IMR-90 (cell line): ENCODE results near the gene GFM1. TPM values are rescaled to one million over a fixed set of nuclear protein-coding genes. Genes with fewer than 3 reads are reported as not detected.

Experiments used
- ATAC-seq: fragments of 200-7000 bp; cut with Tn5 transposase; 2 replicates; pipeline ENCODE4 v1.9.1; 2020; ENCODE audit warnings: low read depth, mild to moderate bottlenecking, moderate library complexity
- BruUV-seq: library from RNA; stranded (reverse); fragments of 400-500 nt; replicated peaks from 2 replicates; lab custom pipeline; 2021; lab: Mats Ljungman, UMichigan
- CTCF ChIA-PET: fragments of 300-600 bp; formaldehyde crosslinking; extraction: SDS; loops from one replicate; lab custom pipeline; 2021; ENCODE audit warnings: antibody characterized with exemption; lab: Yijun Ruan, JAX
- POLR2A ChIA-PET: fragments of 300-600 bp; sonication (Branson Sonifier 250); formaldehyde crosslinking; loops from one replicate; lab custom pipeline; 2022; ENCODE audit warnings: antibody characterized with exemption; ENCODE audit not compliant: unreplicated experiment; lab: Charles Lee
- DNase-seq: peaks from one replicate; pipeline ENCODE4 v3.0.0; 2013
- H2AFZ ChIP-seq: replicated peaks from 2 replicates; pipeline ENCODE3; 2013; ENCODE audit warnings: low read length, mild to moderate bottlenecking; ENCODE audit not compliant: poor library complexity
- H2AK5ac ChIP-seq: 2 replicates; pipeline ENCODE4 v1.6.1; 2013; ENCODE audit warnings: low read depth, low read length, inconsistent platforms
- H2AK9ac ChIP-seq: replicated peaks from 2 replicates; pipeline ENCODE3; 2013; ENCODE audit warnings: mild to moderate bottlenecking, low read depth, low read length, moderate library complexity; ENCODE audit not compliant: poor library complexity
- H2BK120ac ChIP-seq: 2 replicates; pipeline ENCODE4 v1.6.1; 2013; ENCODE audit warnings: low read depth, low read length, inconsistent platforms
- H2BK15ac ChIP-seq: 3 replicates; pipeline ENCODE4 v1.6.1; 2013; ENCODE audit warnings: low read depth, low read length, inconsistent platforms
- H2BK20ac ChIP-seq: 2 replicates; pipeline ENCODE4 v1.6.1; 2013; ENCODE audit warnings: low read depth, mild to moderate bottlenecking, inconsistent platforms, low read length, moderate library complexity
- H2BK5ac ChIP-seq: 2 replicates; pipeline ENCODE4 v1.6.1; 2013; ENCODE audit warnings: mild to moderate bottlenecking, low read depth, low read length, inconsistent platforms; ENCODE audit not compliant: poor library complexity, severe bottlenecking
- H3K14ac ChIP-seq: replicated peaks from 2 replicates; pipeline ENCODE4 v1.6.1; 2013; ENCODE audit warnings: low read depth, low read length, inconsistent platforms
- H3K18ac ChIP-seq: 2 replicates; pipeline ENCODE4 v1.6.1; 2013; ENCODE audit warnings: low read depth, low read length, control low read depth
- H3K23ac ChIP-seq: 2 replicates; pipeline ENCODE4 v1.6.1; 2013; ENCODE audit warnings: low read depth, low read length, inconsistent platforms
- H3K27ac ChIP-seq: 2 replicates; pipeline ENCODE4 v1.5.1; 2013; ENCODE audit warnings: mild to moderate bottlenecking, control low read depth, low read length; ENCODE audit not compliant: insufficient read depth
- H3K27me3 ChIP-seq: 2 replicates; pipeline ENCODE4 v1.6.1; 2013; ENCODE audit warnings: low read length; ENCODE audit not compliant: control insufficient read depth, insufficient read depth
- H3K36me3 ChIP-seq: 2 replicates; pipeline ENCODE4 v1.6.1; 2013; ENCODE audit warnings: low read length, mixed read lengths; ENCODE audit not compliant: control insufficient read depth, insufficient read depth
- H3K4ac ChIP-seq: 2 replicates; pipeline ENCODE4 v1.6.1; 2013; ENCODE audit warnings: low read depth, low read length, inconsistent platforms
- H3K4me1 ChIP-seq: 2 replicates; pipeline ENCODE4 v1.6.1; 2013; ENCODE audit warnings: low read length, mixed read lengths; ENCODE audit not compliant: control insufficient read depth, insufficient read depth
- H3K4me2 ChIP-seq: 2 replicates; pipeline ENCODE4 v1.6.1; 2013; ENCODE audit warnings: low read depth, mild to moderate bottlenecking, control low read depth, low read length, moderate library complexity
- H3K4me3 ChIP-seq: 2 replicates; pipeline ENCODE4 v1.5.1; 2013; ENCODE audit warnings: low read depth, mild to moderate bottlenecking, control low read depth, low read length, moderate library complexity; ENCODE audit not compliant: insufficient read depth
- H3K56ac ChIP-seq: 2 replicates; pipeline ENCODE4 v1.6.1; 2013; ENCODE audit warnings: low read length, inconsistent platforms; ENCODE audit not compliant: insufficient read depth; ENCODE audit errors: extremely low read depth
- H3K79me1 ChIP-seq, 2 experiments: 2 replicates each; pipeline ENCODE4 v1.6.1; 2013; ENCODE audit warnings: low read length in 2 of 2, inconsistent platforms in 1 of 2, low read depth in 1 of 2
- H3K9ac ChIP-seq: 2 replicates; pipeline ENCODE4 v1.6.1; 2013; ENCODE audit warnings: low read depth, low read length, control low read depth
- H3K9me1 ChIP-seq: 2 replicates; pipeline ENCODE4 v1.6.1; 2013; ENCODE audit warnings: low read length, inconsistent platforms; ENCODE audit not compliant: insufficient read depth
- H3K9me3 ChIP-seq: 2 replicates; pipeline ENCODE4 v1.6.1; 2013; ENCODE audit warnings: low read length; ENCODE audit not compliant: control insufficient read depth, insufficient read depth
- H4K20me1 ChIP-seq: 2 replicates; pipeline ENCODE4 v1.6.1; 2013; ENCODE audit warnings: low read length, inconsistent platforms; ENCODE audit not compliant: insufficient read depth
- H4K5ac ChIP-seq: 2 replicates; pipeline ENCODE4 v1.6.1; 2013; ENCODE audit warnings: mild to moderate bottlenecking, low read depth, low read length, control low read depth
- H4K8ac ChIP-seq, 2 experiments: 2 replicates each; pipeline ENCODE4 v1.6.1; 2013; ENCODE audit warnings: low read depth in 2 of 2, low read length in 2 of 2, control low read depth in 1 of 2, inconsistent platforms in 1 of 2
- H4K91ac ChIP-seq: 2 replicates; pipeline ENCODE4 v1.6.1; 2013; ENCODE audit warnings: low read depth, low read length, inconsistent platforms; ENCODE audit not compliant: insufficient read depth
- MAFK ChIP-seq: IDR thresholded peaks from 2 replicates; pipeline ENCODE4 v1.6.1; 2012; ENCODE audit warnings: low read depth, low read length, improper control_type of control experiment
- POLR2A ChIP-seq: IDR thresholded peaks from 2 replicates; pipeline ENCODE4 v1.6.1; 2012; ENCODE audit warnings: mild to moderate bottlenecking, low read depth, low read length
- WGBS, 2 experiments: methylation state at CpG; one replicate each; pipeline versions ENCODE4 v1.1.5 to v1.1.7; 2013; ENCODE audit warnings: missing lambda C conversion rate in 2 of 2; ENCODE audit not compliant: insufficient read length in 1 of 2; ENCODE audit errors: extremely low coverage in 2 of 2; 5-methylcytosine and 5-hydroxymethylcytosine counted together
- dilution Hi-C: fragments of 300-500 bp; cut with HindIII; formaldehyde crosslinking; loops from one replicate; pipeline ENCODE4 v1.14.3; 2018; ENCODE audit warnings: low sequenced_read_pairs; ENCODE audit not compliant: unreplicated experiment
- in situ Hi-C: fragments of 300-500 bp; cut with MboI; formaldehyde crosslinking; loops from 3 replicates; pipeline ENCODE4 v1.14.3; 2019; ENCODE audit warnings: low sequenced_read_pairs, inconsistent platforms, mixed read lengths
- intact Hi-C: fragments of 100-400 bp; cut with micrococcal nuclease; formaldehyde crosslinking; loops from 2 replicates; pipeline ENCODE4 v1.10.0; 2022
- polyA plus RNA-seq, 3 experiments: library from polyadenylated mRNA; depleted of rRNA; stranded (reverse); fragments of >200 nt; gene quantifications; 2 replicates each; pipeline ENCODE4 v1.2.3, GENCODE V29; 2012; ENCODE audit warnings: low replicate concordance in 1 of 3
- total RNA-seq: library from RNA; depleted of rRNA; stranded (reverse); fragments of >200 nt; gene quantifications from 2 replicates; pipeline ENCODE4 v1.2.3, GENCODE V29; 2012

Gene GFM1
- total and polyA plus RNA-seq, 2 of the 4 experiments (the other 2 are of a cell fraction) = 12.4 to 36.0 TPM

DNA sequence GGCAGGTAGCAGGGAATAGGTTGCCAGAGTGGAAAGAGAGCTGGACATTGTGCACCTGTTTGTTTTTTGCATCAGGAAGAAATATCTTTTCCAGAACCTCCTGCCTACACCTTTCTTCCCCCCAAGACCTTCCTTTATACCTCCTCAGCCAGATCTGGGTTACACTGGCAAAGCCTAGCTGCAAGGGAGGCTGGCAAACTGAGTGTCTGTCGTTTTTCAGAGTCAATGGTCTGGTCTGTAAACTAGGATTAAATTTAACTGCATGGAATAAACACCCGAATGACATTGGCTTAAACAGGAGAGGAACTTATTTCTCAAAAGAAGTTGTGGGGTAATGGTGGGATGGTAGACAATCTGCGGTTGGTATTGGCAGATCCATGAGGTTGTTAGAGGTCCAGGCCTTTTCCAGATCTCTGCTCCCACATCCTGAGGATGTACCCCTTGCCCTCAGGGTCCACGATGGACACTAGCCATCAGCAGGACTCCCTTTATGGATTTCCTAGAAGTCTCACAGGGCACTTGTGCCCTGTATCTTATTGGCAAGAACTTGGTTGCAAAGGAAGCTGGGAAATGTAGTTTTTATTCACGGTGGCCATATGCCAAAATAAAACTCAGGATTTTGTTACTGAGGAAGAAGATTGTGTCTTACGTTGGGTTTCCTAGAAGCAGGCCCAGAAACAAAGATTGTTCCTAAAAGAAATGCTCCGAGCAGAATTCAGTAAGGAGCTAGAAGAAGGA is 91.1 kb downstream of the GFM1 start:
- H4K91ac ChIP-seq = no peak overlapping the region
- POLR2A ChIA-PET = no interaction called here
- peaks cover 26% of the 10 kb centered on the region for H3K4me1 ChIP-seq
- intact Hi-C loops (no loop called here), dilution Hi-C loops (no loop called here), in situ Hi-C loops (no loop called here)
- H3K9ac ChIP-seq = no peak overlapping the region
- WGBS, 2 experiments = 57% methylated on average over 2 of the region's 7 CpGs; no CpG with 5 or more reads in 1 of the 2 experiments
- H3K56ac ChIP-seq = no peak overlapping the region
- no peak overlapping the region for H3K27ac ChIP-seq
- CTCF ChIA-PET = interaction anchor here (0.6 to 1.0 kb wide), 2 partner anchors 8 to 35 kb away, joined by 3 read pairs; no protein-coding TSS in a partner anchor
- peaks cover 13% of the 10 kb centered on the region for H3K9me1 ChIP-seq
- H2BK15ac ChIP-seq = no peak overlapping the region
- ATAC-seq = no peak
- no peak for TF ChIP-seq MAFK
- TF ChIP-seq POLR2A = no peak
- H3K4ac ChIP-seq = no peak overlapping the region
- H3K79me1 ChIP-seq = peaks cover 4 to 5% of the 10 kb centered on the region in 2 experiments; a peak in 2 of 4 replicates
- no peak overlapping the region for H3K23ac ChIP-seq
- no peak overlapping the region for H2BK5ac ChIP-seq
- no TSS peak for BruUV-seq
- no peak overlapping the region for H4K5ac ChIP-seq
- H4K8ac ChIP-seq = no peak overlapping the region
- H3K4me2 ChIP-seq = no peak overlapping the region
- no peak overlapping the region for H2AK9ac ChIP-seq
- H3K9me3 ChIP-seq = peaks cover 9% of the 10 kb centered on the region
- no peak overlapping the region for H3K18ac ChIP-seq
- H2BK120ac ChIP-seq = no peak overlapping the region
- H3K36me3 ChIP-seq = peaks cover 3% of the 10 kb centered on the region; the same call in 1 of the 2 replicates
- no peak overlapping the region for H2AFZ ChIP-seq
- H3K27me3 ChIP-seq = no peaks in the 10 kb centered on the region
- H3K4me3 ChIP-seq = no peak overlapping the region
- H2BK20ac ChIP-seq = no peak overlapping the region
- H4K20me1 ChIP-seq = no peaks in the 10 kb centered on the region
- no peak overlapping the region for H2AK5ac ChIP-seq
- DNase-seq = no peak
- H3K14ac ChIP-seq = no peak overlapping the region
